HL-60 (cell line): Measurements from ENCODE around the gene PTPRQ.
"Not testable (repeated sequence)": the region's sequence is repeated elsewhere in the genome, so short reads cannot be mapped to it uniquely, and the experiment has no call there.

Experiments used
- SPI1 ChIP-seq: IDR thresholded peaks from 2 replicates; pipeline ENCODE4 v1.6.1; 2012; ENCODE audit warnings: low read depth, mild to moderate bottlenecking, borderline replicate concordance
- TF ChIP-seq, protein P1 (sequence below): IDR thresholded peaks from 2 replicates; pipeline ENCODE4 v1.6.1; 2012; ENCODE audit warnings: low read depth; ENCODE audit not compliant: insufficient replicate concordance

DNA sequence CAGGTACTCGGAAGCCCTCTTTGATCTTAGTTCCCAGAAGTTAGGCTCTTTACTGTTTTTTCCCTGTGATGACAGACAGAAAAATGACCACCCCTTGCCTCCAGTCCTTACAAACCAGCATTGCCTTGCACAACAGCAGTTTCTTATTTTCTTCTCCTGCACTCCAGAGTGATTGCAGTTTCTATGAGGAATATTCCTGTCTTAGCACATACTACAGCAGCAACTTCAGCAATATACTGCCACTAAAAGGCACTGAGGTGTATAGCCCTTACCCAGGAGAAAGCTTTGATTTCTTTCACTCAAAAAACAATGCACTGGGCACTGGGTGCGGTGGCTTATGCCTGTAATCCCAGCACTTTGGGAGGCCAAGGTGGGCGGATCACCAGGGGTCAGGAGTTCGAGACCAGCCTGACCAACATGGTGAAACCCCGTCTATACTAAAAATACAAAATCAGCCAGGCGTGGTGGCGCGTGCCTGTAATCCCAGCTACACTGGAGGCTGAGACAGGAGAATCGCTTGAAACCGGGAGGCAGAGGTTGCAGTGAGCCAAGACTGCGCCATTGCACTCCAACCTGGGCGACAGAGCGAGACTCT is 232.1 kb downstream of the PTPRQ start:
- TF ChIP-seq, protein P1, sequence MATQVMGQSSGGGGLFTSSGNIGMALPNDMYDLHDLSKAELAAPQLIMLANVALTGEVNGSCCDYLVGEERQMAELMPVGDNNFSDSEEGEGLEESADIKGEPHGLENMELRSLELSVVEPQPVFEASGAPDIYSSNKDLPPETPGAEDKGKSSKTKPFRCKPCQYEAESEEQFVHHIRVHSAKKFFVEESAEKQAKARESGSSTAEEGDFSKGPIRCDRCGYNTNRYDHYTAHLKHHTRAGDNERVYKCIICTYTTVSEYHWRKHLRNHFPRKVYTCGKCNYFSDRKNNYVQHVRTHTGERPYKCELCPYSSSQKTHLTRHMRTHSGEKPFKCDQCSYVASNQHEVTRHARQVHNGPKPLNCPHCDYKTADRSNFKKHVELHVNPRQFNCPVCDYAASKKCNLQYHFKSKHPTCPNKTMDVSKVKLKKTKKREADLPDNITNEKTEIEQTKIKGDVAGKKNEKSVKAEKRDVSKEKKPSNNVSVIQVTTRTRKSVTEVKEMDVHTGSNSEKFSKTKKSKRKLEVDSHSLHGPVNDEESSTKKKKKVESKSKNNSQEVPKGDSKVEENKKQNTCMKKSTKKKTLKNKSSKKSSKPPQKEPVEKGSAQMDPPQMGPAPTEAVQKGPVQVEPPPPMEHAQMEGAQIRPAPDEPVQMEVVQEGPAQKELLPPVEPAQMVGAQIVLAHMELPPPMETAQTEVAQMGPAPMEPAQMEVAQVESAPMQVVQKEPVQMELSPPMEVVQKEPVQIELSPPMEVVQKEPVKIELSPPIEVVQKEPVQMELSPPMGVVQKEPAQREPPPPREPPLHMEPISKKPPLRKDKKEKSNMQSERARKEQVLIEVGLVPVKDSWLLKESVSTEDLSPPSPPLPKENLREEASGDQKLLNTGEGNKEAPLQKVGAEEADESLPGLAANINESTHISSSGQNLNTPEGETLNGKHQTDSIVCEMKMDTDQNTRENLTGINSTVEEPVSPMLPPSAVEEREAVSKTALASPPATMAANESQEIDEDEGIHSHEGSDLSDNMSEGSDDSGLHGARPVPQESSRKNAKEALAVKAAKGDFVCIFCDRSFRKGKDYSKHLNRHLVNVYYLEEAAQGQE = not testable (repeated sequence)
- not testable (repeated sequence) for TF ChIP-seq SPI1
